ENCODE measurements around the gene DNAJC28. TPM values are rescaled to one million over a fixed set of nuclear protein-coding genes. Genes with fewer than 3 reads are reported as not detected.
A peak's percentile ranks its signal among the peaks of the same experiment; 100 is the strongest.

The DNAJC28 gene
- total and polyA plus RNA-seq, 9 of the 15 experiments (the other 6 are each of a cell fraction or from before 2014, with no cell fraction given), result 0.68 to 2.5 (median 1.1) TPM

DNA sequence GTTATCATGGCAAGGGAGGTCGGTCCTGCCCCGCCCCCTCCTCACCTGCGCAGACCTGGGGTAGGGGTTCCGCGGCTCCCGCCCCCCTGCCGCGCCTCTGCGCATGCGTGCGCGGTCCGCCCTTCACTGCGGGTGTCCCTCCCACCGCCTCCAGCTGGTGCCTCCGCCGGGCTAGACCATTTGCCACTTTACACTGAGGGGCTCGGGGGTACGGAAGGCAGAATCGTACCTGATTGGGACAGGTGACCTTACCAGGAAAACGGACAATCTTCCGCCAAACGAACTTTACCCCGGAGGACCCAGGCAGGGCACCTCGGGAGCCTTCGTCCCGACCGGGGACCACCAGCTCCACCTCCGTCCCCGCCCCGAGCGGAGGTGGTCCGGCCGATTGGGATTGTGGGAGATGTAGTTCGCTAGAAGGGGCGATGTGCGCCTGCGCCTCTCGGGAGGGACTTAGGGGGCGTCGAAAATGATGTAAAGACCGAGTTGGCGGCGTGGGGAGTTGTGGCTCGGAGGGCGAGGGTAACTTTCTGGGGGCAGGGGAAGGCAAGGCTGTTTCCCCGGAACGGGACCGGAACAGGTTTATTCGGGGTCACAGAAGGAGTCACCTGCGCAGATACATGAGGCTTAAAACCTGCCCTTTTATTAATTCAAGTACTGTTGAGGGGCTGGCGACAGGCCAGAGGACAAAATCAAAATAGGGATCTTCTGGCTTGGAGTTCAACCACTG is at the start of gene DNAJC28 (continued):
- TF ChIP-seq, protein P1, sequence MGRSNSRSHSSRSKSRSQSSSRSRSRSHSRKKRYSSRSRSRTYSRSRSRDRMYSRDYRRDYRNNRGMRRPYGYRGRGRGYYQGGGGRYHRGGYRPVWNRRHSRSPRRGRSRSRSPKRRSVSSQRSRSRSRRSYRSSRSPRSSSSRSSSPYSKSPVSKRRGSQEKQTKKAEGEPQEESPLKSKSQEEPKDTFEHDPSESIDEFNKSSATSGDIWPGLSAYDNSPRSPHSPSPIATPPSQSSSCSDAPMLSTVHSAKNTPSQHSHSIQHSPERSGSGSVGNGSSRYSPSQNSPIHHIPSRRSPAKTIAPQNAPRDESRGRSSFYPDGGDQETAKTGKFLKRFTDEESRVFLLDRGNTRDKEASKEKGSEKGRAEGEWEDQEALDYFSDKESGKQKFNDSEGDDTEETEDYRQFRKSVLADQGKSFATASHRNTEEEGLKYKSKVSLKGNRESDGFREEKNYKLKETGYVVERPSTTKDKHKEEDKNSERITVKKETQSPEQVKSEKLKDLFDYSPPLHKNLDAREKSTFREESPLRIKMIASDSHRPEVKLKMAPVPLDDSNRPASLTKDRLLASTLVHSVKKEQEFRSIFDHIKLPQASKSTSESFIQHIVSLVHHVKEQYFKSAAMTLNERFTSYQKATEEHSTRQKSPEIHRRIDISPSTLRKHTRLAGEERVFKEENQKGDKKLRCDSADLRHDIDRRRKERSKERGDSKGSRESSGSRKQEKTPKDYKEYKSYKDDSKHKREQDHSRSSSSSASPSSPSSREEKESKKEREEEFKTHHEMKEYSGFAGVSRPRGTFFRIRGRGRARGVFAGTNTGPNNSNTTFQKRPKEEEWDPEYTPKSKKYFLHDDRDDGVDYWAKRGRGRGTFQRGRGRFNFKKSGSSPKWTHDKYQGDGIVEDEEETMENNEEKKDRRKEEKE (IDR thresholded peaks at IDR 0.05; ENCODE audit: borderline replicate concordance in 1 of 2, control insufficient read depth in 1 of 2, low read depth in 2 of 2, low read length in 1 of 2), result peak in 1 of 2 experiments; percentile 95; a peak in 2 of 4 replicates
- no peak for TF ChIP-seq RFX1 (IDR thresholded peaks at IDR 0.05)
- TF ChIP-seq ZC3H8 (IDR thresholded peaks at IDR 0.05), result no peak
- TF ChIP-seq FOXJ2 (tag; IDR thresholded peaks at IDR 0.05), result no peak
- no peak for TF ChIP-seq ZNF146 (CRISPR knock-in tag; IDR thresholded peaks at IDR 0.05; ENCODE audit: unreplicated experiment)
- no peak for TF ChIP-seq ZNF384 (IDR thresholded peaks at IDR 0.05; ENCODE audit: low read depth, low read length)
- no peak for TF ChIP-seq BRF1 (IDR thresholded peaks at IDR 0.05; ENCODE audit: borderline replicate concordance, extremely low read depth, insufficient read length)
- TF ChIP-seq C11orf30 (IDR thresholded peaks at IDR 0.05; ENCODE audit: low read depth), result no peak
- TF ChIP-seq, protein P2, sequence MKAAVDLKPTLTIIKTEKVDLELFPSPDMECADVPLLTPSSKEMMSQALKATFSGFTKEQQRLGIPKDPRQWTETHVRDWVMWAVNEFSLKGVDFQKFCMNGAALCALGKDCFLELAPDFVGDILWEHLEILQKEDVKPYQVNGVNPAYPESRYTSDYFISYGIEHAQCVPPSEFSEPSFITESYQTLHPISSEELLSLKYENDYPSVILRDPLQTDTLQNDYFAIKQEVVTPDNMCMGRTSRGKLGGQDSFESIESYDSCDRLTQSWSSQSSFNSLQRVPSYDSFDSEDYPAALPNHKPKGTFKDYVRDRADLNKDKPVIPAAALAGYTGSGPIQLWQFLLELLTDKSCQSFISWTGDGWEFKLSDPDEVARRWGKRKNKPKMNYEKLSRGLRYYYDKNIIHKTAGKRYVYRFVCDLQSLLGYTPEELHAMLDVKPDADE (conservative IDR thresholded peaks at IDR 0.05; ENCODE audit: control insufficient read depth, low read depth, low read length), result peak; percentile 88
- TF ChIP-seq, protein P3, sequence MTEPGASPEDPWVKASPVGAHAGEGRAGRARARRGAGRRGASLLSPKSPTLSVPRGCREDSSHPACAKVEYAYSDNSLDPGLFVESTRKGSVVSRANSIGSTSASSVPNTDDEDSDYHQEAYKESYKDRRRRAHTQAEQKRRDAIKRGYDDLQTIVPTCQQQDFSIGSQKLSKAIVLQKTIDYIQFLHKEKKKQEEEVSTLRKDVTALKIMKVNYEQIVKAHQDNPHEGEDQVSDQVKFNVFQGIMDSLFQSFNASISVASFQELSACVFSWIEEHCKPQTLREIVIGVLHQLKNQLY (CRISPR knock-in tag; conservative IDR thresholded peaks at IDR 0.05), result no peak
- TF ChIP-seq PURB (CRISPR knock-in tag; IDR thresholded peaks at IDR 0.05; ENCODE audit: low read depth), result no peak
- TF ChIP-seq MEIS2 (IDR thresholded peaks at IDR 0.05; ENCODE audit: partially characterized antibody), result peak; percentile 87
- TF ChIP-seq, protein P4, sequence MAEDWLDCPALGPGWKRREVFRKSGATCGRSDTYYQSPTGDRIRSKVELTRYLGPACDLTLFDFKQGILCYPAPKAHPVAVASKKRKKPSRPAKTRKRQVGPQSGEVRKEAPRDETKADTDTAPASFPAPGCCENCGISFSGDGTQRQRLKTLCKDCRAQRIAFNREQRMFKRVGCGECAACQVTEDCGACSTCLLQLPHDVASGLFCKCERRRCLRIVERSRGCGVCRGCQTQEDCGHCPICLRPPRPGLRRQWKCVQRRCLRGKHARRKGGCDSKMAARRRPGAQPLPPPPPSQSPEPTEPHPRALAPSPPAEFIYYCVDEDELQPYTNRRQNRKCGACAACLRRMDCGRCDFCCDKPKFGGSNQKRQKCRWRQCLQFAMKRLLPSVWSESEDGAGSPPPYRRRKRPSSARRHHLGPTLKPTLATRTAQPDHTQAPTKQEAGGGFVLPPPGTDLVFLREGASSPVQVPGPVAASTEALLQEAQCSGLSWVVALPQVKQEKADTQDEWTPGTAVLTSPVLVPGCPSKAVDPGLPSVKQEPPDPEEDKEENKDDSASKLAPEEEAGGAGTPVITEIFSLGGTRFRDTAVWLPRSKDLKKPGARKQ (CRISPR knock-in tag; IDR thresholded peaks at IDR 0.05), result no peak
- TF ChIP-seq CHD2 (IDR thresholded peaks at IDR 0.05; ENCODE audit: low read depth, low read length), result peak; percentile 4; the same call in 1 of the 2 replicates
- TF ChIP-seq, protein P5, sequence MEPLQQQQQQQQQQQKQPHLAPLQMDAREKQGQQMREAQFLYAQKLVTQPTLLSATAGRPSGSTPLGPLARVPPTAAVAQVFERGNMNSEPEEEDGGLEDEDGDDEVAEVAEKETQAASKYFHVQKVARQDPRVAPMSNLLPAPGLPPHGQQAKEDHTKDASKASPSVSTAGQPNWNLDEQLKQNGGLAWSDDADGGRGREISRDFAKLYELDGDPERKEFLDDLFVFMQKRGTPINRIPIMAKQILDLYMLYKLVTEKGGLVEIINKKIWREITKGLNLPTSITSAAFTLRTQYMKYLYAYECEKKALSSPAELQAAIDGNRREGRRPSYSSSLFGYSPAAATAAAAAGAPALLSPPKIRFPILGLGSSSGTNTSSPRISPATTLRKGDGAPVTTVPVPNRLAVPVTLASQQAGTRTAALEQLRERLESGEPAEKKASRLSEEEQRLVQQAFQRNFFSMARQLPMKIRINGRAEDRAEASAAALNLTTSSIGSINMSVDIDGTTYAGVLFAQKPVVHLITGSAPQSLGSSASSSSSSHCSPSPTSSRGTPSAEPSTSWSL (CRISPR knock-in tag; IDR thresholded peaks at IDR 0.05; ENCODE audit: borderline replicate concordance), result 0 out of 2 replicates have a peak, but pooled peaks have one; percentile 26
- TF ChIP-seq PTBP1 (IDR thresholded peaks at IDR 0.05; ENCODE audit: low read depth, low read length), result no peak
- no peak for TF ChIP-seq TAF9B (IDR thresholded peaks at IDR 0.05; ENCODE audit: partially characterized antibody)
- TF ChIP-seq BRCA1 (IDR thresholded peaks at IDR 0.05), result no peak
- no peak for TF ChIP-seq BRCA1 (CRISPR knock-in tag; IDR thresholded peaks at IDR 0.05)

Data from K562 (cell line).